Measurements from ENCODE around the gene NPIPA1.
"Not testable (repeated sequence)": the region's sequence is repeated elsewhere in the genome, so short reads cannot be mapped to it uniquely, and the experiment has no call there.

NPIPA1 gene

GRCh38 chr16:14937143-14937542 is at the start of gene NPIPA1:
Gene NPIPA1, plus strand, starts transcription at chr16:14937443. Its CDS starts 0 bp downstream, at chr16:14937443.
- not testable (repeated sequence) for DNase-seq (ENCODE audit: low spot score)

GRCh38 chr16:14892111-14892510 is 45.1 kb upstream of the NPIPA1 start:
- DNase-seq (ENCODE audit: low spot score): not testable (repeated sequence)

GRCh38 chr16:14895382-14895781 is 41.9 kb upstream of the NPIPA1 start:
- DNase-seq (ENCODE audit: low spot score): not testable (repeated sequence)

GRCh38 chr16:14896023-14896422 is 41.2 kb upstream of the NPIPA1 start:
- DNase-seq (ENCODE audit: low spot score): not testable (repeated sequence)

- DNase-seq (ENCODE audit: low spot score): not testable (repeated sequence)
Observed at GRCh38 chr16:14897006-14897664, 40.1 kb upstream of the NPIPA1 start.

- DNase-seq (ENCODE audit: low spot score): not testable (repeated sequence)
Observed at GRCh38 chr16:14898162-14898561, 39.1 kb upstream of the NPIPA1 start.

- DNase-seq (ENCODE audit: low spot score): not testable (repeated sequence)
Observed at GRCh38 chr16:14903191-14903957, 33.9 kb upstream of the NPIPA1 start.

GRCh38 chr16:14909744-14910143 is 27.5 kb upstream of the NPIPA1 start:
- not testable (repeated sequence) for DNase-seq (ENCODE audit: low spot score)

GRCh38 chr16:14910833-14911629 is 26.2 kb upstream of the NPIPA1 start:
- DNase-seq (ENCODE audit: low spot score): not testable (repeated sequence)

GRCh38 chr16:14911954-14912353 is 25.3 kb upstream of the NPIPA1 start:
- not testable (repeated sequence) for DNase-seq (ENCODE audit: low spot score)

GRCh38 chr16:14912588-14912987 is 24.7 kb upstream of the NPIPA1 start:
- not testable (repeated sequence) for DNase-seq (ENCODE audit: low spot score)

- not testable (repeated sequence) for DNase-seq (ENCODE audit: low spot score)
Observed at GRCh38 chr16:14918504-14918903, 18.7 kb upstream of the NPIPA1 start.

GRCh38 chr16:14919837-14920600 is 17.2 kb upstream of the NPIPA1 start:
- not testable (repeated sequence) for DNase-seq (ENCODE audit: low spot score)

GRCh38 chr16:14922285-14922684 is 15.0 kb upstream of the NPIPA1 start:
- DNase-seq (ENCODE audit: low spot score): not testable (repeated sequence)

- not testable (repeated sequence) for DNase-seq (ENCODE audit: low spot score)
Observed at GRCh38 chr16:14922968-14923367, 14.3 kb upstream of the NPIPA1 start.

GRCh38 chr16:14923394-14924088 is 13.7 kb upstream of the NPIPA1 start:
- DNase-seq (ENCODE audit: low spot score): not testable (repeated sequence)

GRCh38 chr16:14924359-14924758 is 12.9 kb upstream of the NPIPA1 start:
- DNase-seq (ENCODE audit: low spot score): not testable (repeated sequence)

GRCh38 chr16:14924982-14925381 is 12.3 kb upstream of the NPIPA1 start:
- not testable (repeated sequence) for DNase-seq (ENCODE audit: low spot score)

GRCh38 chr16:14928064-14928714 is 9.1 kb upstream of the NPIPA1 start:
- not testable (repeated sequence) for DNase-seq (ENCODE audit: low spot score)

GRCh38 chr16:14929176-14929575 is 8.1 kb upstream of the NPIPA1 start:
- not testable (repeated sequence) for DNase-seq (ENCODE audit: low spot score)
